ENCODE data around the gene ADM.
"Not testable (repeated sequence)": the region's sequence is repeated elsewhere in the genome, so short reads cannot be mapped to it uniquely, and the experiment has no call there.

The ADM gene

GRCh38 chr11:10304495-10305261 is at the start of gene ADM:
TSS of gene ADM (plus strand) at chr11:10305073. CDS start at chr11:10305701, 628 bp downstream.
- DNase-seq (ENCODE audit: low spot score), result peak; percentile 96

GRCh38 chr11:10255388-10256125 is 49.3 kb upstream of the ADM start:
- no peak for DNase-seq (ENCODE audit: low spot score)

GRCh38 chr11:10257478-10257877 is 47.4 kb upstream of the ADM start:
- no peak for DNase-seq (ENCODE audit: low spot score)

- DNase-seq (ENCODE audit: low spot score), result no peak
Observed at GRCh38 chr11:10261821-10262220, 43.1 kb upstream of the ADM start.

- DNase-seq (ENCODE audit: low spot score), result peak; percentile 68
Observed at GRCh38 chr11:10263929-10264328, 40.9 kb upstream of the ADM start.

GRCh38 chr11:10264716-10265115 is 40.2 kb upstream of the ADM start:
- not testable (repeated sequence) for DNase-seq (ENCODE audit: low spot score)

- DNase-seq (ENCODE audit: low spot score), result no peak
Observed at GRCh38 chr11:10265936-10266335, 38.9 kb upstream of the ADM start.

- no peak for DNase-seq (ENCODE audit: low spot score)
Observed at GRCh38 chr11:10267821-10268220, 37.1 kb upstream of the ADM start.

GRCh38 chr11:10268746-10269488 is 36.0 kb upstream of the ADM start:
- no peak for DNase-seq (ENCODE audit: low spot score)

GRCh38 chr11:10272132-10272531 is 32.7 kb upstream of the ADM start:
- DNase-seq (ENCODE audit: low spot score), result no peak

- DNase-seq (ENCODE audit: low spot score), result no peak
Observed at GRCh38 chr11:10273738-10274137, 31.1 kb upstream of the ADM start.

GRCh38 chr11:10274726-10275125 is 30.1 kb upstream of the ADM start:
- DNase-seq (ENCODE audit: low spot score), result no peak

- peak; percentile 46 for DNase-seq (ENCODE audit: low spot score)
Observed at GRCh38 chr11:10275714-10276113, 29.2 kb upstream of the ADM start.

GRCh38 chr11:10282117-10282516 is 22.8 kb upstream of the ADM start:
- DNase-seq (ENCODE audit: low spot score), result no peak

GRCh38 chr11:10283991-10284390 is 20.9 kb upstream of the ADM start:
- no peak for DNase-seq (ENCODE audit: low spot score)

- DNase-seq (ENCODE audit: low spot score), result no peak
Observed at GRCh38 chr11:10285148-10285802, 19.6 kb upstream of the ADM start.

GRCh38 chr11:10287140-10287539 is 17.7 kb upstream of the ADM start:
- no peak for DNase-seq (ENCODE audit: low spot score)

GRCh38 chr11:10287766-10288715 is 16.8 kb upstream of the ADM start:
- DNase-seq (ENCODE audit: low spot score), result no peak

GRCh38 chr11:10288881-10289764 is 15.8 kb upstream of the ADM start:
- DNase-seq (ENCODE audit: low spot score), result no peak

GRCh38 chr11:10289765-10290380 is 15.0 kb upstream of the ADM start:
- DNase-seq (ENCODE audit: low spot score), result no peak
